Dedifferentiated amniotic fluid mesenchymal stem cell (primary cell): ENCODE data around the gene CACYBP.
"Not testable (repeated sequence)": the region's sequence is repeated elsewhere in the genome, so short reads cannot be mapped to it uniquely, and the experiment has no call there.

ENCODE experiments used
- DNase-seq: peaks from one replicate; pipeline ENCODE4 v3.0.0-alpha.2; 2016; ENCODE audit errors: extremely low spot score

CACYBP gene

DNA sequence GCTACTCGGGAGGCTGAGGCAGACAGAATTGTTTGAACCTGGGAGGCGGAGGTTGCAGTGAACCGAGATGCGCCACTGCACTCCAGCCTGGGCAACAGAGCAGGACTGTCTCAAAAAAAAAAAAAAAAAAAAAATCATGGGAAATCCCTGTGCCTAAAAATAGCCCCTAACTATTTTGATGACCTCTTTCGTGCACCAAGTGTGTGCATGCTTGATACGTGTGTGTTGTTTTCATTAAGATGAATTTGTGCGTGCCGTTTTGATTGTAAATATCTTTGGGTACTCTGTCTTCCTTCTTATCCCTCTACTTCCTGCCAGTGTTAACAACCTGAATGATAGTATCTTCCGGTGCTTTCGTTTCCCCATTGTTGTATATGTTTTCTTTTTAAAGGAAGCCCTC is 9.8 kb downstream of the CACYBP start:
- no peak for DNase-seq

DNA sequence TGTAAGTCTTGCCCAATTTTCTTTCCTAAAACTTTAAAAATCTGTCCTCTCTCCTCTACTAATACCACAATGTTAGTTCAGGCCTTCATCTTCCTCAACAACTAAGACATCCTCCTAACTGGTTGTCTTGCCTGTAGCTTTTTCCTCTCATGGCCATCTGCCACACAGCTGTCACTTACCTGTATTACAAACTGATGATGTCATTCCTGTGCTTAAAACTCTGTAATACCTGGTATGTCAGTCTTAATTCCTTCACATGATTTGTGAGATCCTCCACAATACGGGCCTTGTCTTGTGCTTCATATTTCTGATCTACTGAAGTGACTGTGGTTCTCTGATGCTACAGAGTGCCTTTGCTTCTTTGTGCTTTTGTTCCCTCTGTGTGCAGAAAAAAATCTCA is 13.7 kb downstream of the CACYBP start:
- no peak for DNase-seq

DNA sequence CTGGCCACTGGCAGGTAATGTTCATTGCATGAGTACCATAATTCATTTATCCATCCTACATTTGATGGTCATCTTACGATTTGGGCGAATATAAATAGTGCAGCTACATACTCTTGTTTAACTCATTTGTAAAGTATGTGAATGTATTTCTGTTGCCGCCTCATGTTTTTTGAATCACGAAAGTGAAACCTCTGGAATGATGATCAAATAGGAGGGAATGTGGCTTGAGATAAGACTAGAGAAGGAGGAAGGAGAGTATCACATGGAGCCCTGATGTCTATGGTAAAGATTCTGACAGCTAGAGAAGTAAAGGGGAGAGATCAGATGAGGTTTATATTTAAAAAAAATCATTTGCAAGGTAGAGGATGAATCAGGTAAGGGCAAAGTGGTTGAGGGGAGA is 15.5 kb downstream of the CACYBP start:
- peak; percentile 86 for DNase-seq

DNA sequence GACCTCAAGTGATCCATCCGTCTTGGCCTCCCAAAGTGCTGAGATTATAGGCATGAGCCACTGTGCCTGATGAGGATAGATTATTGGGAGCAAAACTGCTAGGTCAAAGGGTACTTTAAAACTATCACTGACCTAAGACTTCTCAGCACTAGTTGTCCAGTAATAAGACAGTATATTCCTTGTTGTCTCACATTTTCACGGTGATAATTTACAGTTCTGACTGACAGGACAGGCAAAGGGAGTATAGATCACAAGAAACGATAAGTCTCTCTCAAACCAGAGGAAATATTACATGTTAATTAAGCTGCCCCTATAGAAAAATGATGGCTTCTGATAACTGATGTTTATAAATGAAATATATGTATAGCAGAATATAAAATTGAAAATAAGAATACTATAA is 19.8 kb downstream of the CACYBP start:
- DNase-seq = no peak

DNA sequence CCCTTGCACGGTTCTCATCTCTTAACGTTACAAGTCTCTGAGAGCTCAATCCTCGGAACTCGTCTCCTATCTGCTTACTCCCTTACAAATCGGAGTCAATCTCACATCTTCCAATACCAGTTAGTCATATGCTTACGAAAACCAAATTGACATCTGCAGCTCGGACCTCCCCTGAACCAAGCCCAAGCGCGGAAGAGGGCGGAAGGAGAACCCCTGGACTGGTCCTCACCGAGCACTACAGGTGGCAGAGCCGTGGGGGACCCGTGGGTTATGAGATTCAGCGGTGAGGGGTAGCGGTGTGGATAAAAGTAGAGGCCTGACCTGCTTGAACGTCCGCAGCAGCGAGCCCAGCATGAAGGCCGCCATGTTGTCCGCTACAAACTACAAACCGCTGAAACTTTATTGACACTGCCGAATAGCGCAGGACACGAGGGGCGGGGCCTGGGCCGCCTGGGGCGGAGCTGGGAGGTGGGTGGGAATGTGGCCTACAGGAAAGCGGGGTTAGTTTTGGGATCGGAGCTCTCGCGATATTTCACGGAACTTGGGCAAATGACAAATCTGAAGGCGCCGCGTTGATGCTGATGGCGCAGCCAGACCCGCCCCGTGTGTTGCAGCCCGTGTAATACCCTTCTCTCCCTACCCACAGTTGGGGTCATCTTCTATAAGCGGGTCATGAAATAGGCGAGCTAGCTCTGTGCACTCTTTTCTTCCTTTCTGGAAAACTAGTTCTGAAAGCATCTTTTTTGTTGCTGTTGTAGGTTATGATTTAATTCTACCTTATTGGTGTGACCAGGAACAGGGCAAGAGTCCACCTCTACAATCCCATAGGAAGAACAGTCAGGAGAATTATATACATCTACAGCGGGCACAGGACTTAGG is 23.5 kb downstream of the CACYBP start, which contains the start of gene MRPS14:
Gene MRPS14, minus strand, starts transcription at position 383 of the 879 bp plus-strand sequence. Its CDS starts 17 bp downstream, at position 366.
- DNase-seq = peak; percentile 99

DNA sequence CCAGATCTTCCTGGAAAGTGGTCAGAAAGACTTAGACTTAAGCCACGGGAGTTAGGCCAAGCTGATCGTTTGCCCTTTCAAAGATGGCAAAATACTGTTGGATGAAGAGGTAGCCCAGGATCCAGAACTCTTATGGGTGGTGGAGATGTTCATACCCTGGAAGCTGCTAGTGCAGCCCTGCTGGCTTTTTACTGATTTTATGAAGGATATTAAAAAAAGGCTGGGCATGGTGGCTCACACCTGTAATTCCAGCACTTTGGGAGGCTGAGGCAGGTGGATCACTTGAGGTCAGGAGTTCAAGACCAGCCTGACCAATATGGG is 24.1 kb downstream of the CACYBP start:
- DNase-seq = not testable (repeated sequence)

DNA sequence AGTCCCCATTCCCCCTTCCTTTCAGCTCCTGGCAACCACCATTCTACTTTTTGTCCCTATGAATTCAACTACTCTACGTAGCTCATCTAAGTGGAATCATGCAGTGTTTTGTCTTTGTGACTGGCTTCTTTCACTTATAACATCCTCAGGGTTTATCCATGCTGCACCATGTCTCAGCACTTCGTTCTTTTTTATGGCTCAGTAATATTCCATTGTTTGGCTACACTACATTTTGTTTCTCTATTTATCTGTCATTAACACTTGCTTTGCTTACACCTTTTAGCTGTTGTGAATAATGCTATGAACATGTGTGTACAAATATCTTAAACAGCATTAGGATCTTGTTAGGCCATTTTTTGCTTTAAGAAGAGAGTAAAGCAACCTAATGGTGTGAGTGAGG is 25.0 kb downstream of the CACYBP start:
- DNase-seq = no peak

DNA sequence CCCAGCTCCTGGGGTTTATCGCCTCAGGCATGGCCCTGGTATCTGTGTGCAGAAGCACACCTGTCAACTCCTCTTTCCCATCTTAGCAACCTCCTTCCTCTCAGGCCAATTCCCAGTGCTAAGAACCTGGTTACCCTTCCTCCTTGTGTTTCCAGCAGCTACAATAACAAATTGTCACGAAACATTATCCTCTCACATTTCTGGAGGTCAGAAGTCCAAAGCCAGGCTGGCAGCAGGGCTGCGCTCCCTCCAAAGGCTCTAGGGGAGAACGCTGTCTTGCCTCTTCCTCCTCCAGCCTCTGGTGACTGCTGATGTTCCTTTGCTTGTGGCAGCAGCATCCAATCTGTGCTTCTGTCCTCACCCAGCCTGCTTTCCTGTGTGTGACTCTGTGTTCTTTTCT is 34.2 kb downstream of the CACYBP start:
- no peak for DNase-seq

DNA sequence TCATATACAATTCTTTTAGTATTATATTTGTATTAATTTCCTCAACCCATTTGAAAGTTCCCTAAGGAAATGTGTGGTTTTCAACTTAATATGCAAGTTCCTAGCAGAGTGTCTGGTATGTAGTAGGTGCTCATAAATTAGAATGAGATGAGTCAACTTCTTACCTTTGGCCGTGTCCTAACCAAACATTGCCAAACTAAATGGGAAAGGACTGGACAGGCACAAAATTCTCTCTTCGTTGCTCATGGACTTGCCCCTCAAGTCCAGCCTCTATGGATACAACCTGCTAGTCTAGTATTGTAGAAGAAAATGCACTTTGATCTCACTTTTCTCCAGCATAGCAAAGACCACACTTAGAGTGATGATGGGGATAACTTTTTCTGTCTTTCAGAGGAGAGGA is 35.0 kb downstream of the CACYBP start:
- no peak for DNase-seq

DNA sequence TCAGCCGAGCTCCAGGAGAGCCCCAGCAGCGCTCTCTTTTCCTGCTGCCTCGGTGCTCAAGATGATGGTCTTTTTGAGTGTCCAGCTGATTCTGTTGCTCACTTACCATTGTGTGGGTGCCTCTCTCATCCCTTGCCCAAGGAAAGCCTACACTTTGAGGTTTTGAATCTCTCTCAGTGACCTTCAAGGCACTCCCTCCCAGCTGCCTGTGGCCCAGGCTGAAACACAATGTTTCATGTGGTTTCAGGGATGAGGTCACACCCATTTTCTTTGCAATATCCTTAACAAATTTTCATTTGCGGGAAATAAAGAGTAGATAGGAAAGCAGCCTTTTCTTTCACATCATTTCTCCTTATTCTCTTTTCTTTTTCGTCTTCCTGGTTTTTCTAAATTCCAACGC is 36.1 kb downstream of the CACYBP start:
- DNase-seq = no peak

DNA sequence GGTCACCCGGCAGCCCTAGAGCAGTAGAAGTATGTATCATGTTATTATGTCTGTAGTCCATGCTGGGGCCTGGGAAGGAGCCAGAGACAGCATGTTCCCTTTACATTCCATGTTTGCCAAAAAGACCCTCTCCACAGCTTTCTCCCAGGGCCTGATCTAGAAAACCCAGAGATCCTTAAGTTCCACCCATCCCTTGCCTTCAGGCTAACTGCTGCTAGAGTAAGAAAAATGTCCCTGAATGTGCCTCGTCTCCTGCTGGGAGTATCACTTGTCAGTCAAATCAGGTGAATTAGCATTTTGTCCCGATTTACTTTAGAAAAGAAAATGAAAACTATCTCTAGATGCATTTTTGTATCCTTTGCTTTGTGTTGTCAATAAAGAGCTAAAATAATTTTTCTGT is 36.7 kb downstream of the CACYBP start:
- DNase-seq = no peak

DNA sequence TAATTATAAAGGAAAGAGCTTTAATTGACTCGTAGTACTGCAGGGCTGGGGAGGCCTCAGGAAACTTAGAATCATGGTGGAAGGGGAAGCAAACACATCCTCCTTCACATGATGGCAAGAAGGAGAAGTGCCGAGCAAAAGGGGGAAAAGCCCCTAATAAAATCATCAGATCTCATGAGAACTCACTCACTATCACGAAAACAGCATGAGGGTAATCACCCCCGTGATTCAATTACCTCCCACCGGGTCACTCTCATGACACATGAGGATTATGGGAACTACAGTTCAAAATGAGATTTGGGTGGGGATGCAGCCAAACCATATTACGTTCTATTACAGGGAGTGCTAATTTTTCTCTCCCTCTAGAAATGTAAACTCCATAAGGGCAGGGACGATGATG is 37.7 kb downstream of the CACYBP start:
- DNase-seq = no peak

DNA sequence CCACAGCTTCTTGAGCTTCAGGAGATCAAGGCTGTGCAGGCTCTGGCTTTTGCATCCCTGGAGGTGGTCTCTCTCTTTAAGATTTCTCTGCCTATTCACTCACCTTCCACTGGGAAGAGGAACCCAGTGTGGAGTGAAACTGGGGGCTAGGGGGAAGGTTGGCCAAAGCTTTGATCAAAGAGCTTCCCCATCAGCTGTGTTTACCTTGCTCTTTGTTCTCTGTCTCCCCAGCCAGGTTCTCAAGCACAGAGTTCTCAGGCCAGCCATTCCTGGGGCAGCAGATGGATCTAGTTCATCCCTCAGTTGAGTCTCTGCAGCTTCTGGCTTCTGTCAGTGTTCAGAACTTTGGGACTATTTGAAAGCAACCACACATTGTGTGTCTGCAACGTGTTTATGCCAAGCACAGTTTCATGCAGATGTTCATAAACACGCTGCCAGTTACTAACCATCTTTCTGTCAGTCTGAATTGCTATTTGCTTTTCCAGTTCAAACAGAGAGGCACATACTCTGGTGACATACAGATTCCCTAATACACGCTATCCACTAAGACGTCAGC is 40.7 kb downstream of the CACYBP start:
- DNase-seq = no peak

DNA sequence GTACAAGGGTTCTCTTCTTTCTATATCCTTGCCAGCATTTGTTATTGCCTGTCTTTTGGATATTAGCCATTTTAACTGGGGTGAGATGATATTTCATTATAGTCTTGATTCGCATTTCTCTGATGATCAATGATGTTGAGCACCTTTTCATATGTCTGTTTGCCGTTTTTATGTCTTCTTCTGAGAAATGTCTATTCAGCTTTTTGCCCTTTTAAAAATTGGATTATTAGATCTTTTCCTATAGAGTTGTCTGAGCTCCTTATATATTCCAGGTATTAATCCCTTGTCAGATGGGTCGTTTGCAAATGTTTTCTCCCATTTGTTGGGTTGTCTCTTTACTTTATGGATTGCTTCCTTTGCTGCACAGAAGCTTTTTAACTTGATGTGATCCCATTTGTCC is 42.9 kb downstream of the CACYBP start:
- DNase-seq = no peak

DNA sequence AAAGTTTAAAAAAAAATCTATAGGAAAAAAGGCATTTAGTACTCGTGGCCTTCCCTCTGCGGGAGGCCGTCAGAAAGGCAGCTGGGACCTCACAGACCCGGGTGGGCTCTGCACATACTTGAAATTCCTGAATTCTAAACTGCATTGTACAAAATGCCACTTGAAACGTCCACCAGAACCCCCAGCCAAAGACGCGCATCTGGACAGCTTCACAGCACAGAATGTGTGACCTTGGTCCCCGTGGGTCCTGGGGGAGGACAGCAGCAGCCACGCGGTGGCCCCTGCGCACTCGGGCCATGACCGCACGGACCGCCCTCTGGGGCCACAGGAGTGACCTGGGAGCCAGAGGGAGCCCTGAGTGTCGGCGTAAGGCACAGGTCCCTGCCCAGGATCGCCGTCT is 44.1 kb downstream of the CACYBP start:
- no peak for DNase-seq

DNA sequence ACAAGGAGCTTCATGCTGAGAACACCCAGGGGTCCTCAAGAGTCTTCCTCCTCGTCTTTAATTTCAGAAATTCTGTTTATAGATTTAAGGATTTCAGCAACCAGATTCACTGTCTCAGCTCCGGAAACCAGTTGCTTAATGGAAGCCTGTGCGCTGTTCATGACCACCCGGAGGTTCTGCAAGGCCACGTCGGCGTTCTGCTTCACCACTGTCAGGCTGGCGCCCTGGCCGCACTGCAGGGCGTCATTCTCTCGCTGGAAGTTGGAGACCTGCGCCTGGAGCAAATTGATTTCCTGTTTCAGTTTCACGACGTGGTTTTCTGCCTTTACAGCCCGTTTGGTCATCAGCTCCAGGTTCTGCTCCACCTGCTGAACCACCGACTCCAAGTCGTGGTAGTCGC is 44.8 kb downstream of the CACYBP start:
- DNase-seq = not testable (repeated sequence)

DNA sequence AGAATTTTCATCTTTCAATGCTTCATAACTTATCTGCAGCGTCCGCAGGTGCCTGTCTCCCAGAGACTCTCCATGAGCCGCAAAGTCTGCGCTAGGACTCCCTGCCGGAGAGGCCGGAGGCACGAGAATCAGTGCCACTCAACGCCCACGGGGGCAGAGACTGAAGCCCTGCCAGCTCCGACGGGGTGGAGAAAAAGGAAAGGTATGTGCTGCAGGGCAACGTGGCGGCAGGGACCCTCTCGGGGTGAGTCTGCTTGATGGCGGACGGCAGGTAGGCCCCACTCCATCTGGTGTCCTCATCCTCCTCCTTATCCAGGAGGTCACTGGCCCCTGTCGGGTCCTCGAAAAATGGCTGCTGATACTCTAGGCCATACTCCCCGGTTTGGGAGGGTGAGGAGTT is 45.4 kb downstream of the CACYBP start:
- no peak for DNase-seq

DNA sequence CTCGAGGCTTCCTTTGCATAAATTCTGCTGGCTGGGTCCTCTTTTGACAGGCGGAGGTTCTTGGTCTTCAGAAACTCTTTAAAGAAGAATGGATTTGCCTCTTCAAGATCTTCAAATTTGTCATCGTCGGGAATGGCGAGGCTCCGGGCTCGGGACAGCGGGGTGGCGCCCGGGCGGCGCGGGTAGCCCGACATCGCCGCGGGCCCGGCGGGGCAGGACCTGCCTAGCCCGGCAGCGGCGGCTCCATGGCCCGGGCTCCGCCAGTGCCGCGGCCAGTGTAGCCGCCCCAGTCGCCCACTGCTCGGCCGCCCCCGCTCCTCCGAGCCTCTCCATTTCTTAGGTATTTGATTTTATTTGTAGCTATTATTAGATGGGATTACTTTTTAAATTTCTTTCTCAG is 45.8 kb downstream of the CACYBP start:
- no peak for DNase-seq

DNA sequence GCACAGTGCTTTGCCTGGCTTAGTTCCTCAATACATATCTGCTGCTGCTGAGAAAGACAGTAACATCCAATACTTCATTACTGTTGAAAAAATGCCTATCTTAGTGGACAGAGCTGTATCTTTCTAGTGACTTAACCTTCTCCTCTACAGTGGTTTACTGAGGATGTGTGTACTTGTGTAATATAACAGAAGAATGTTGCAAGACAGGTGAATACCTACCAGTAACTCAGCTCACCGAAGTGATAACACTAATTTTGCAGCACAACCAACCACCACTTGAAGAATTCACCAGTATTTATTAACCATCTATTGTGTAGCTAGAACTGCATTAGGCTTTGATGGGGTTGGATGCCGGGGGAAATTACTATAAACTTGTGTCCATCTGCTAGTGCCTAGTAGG is 51.2 kb downstream of the CACYBP start:
- DNase-seq = no peak

DNA sequence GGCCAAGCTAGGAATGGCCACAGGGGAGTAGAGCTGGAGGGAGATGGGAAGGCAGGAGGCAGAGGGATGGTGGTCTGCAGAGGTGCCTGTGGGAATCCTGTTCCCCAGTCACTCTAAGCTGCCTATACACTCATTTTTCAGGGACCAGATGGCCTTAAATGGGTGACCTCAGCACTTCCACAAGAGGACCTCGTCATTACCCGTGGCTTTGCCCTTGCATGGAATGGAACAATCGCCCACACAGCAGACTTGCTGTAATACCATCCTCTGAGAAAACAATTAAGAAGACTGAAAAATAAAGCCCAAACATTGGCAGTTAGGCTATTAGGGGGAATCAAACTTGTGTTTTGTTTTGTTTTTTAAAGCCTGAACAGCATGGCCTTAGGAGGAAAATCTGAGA is 55.0 kb downstream of the CACYBP start:
- DNase-seq = no peak
